HepG2 (cell line): ENCODE data around the gene RTP1. TPM values are rescaled to one million over a fixed set of nuclear protein-coding genes. Genes with fewer than 3 reads are reported as not detected.

Experiments
- ATAC-seq: fragments of 200-7000 bp; cut with Tn5 transposase; 3 replicates; pipeline ENCODE4 v1.9.1; 2020; ENCODE audit warnings: mild to moderate bottlenecking, moderate library complexity
- BruUV-seq: library from RNA; stranded (reverse); fragments of 400-500 nt; replicated peaks from 2 replicates; lab custom pipeline; 2021; lab: Mats Ljungman, UMichigan
- CTCF ChIA-PET: fragments of 300-600 bp; formaldehyde crosslinking; extraction: SDS; loops from one replicate; lab custom pipeline; 2021; ENCODE audit warnings: low total read pairs, inconsistent platforms, low intra/inter-chr PET ratio; lab: Yijun Ruan, JAX
- POLR2A ChIA-PET: fragments of 350-600 bp; sonication (Branson Sonifier 250); formaldehyde crosslinking; loops from one replicate; lab custom pipeline; 2020; ENCODE audit warnings: antibody characterized with exemption, inconsistent platforms; lab: Yijun Ruan, JAX
- DNase-seq: peaks from one replicate; pipeline ENCODE4 v3.0.0-alpha.2; 2015; ENCODE audit warnings: low spot score
- FAIRE-seq: peaks from 3 replicates; lab custom pipeline; 2011; peaks lifted over from hg19 to GRCh38; lab: Jason Lieb, UNC
- H2AFZ ChIP-seq: one replicate; pipeline ENCODE4 v1.6.1; 2011; ENCODE audit warnings: low read length, inconsistent platforms
- H3K27ac ChIP-seq: fragments of 300-600 bp; 3 replicates; pipeline ENCODE4 v1.8.0; 2011; ENCODE audit warnings: mixed run types, mild to moderate bottlenecking, mixed read lengths, low read length, inconsistent platforms; ENCODE audit not compliant: insufficient read depth; ENCODE audit errors: extremely low read length
- H3K27me3 ChIP-seq, 2 experiments: fragments of 200-600 bp in 1 of 2; 2 replicates in 1 of 2; 3 replicates in 1 of 2; pipeline versions ENCODE4 v1.6.0 to v1.8.0; 2011; ENCODE audit warnings: low read length in 2 of 2, mild to moderate bottlenecking in 2 of 2, moderate library complexity in 2 of 2, inconsistent platforms in 1 of 2; ENCODE audit not compliant: insufficient read depth in 2 of 2, control insufficient read depth in 1 of 2
- H3K36me3 ChIP-seq, 2 experiments: fragments of 200-600 bp in 1 of 2; replicated peaks in 1 of 2; 2 replicates in 1 of 2; 3 replicates in 1 of 2; pipeline versions ENCODE4 v1.5.1 to v1.8.0; 2011; ENCODE audit warnings: low read length in 2 of 2, inconsistent platforms in 1 of 2; ENCODE audit not compliant: insufficient read depth in 2 of 2, control insufficient read depth in 1 of 2
- H3K4me1 ChIP-seq: 2 replicates; pipeline ENCODE4 v1.5.1; 2012; ENCODE audit warnings: low read length, inconsistent platforms; ENCODE audit not compliant: insufficient read depth
- H3K4me2 ChIP-seq: 2 replicates; pipeline ENCODE4 v1.6.0; 2011; ENCODE audit warnings: low read depth, low read length, inconsistent platforms
- H3K4me3 ChIP-seq, 3 experiments: fragments of 200-600 bp in 1 of 3; sonication (generic), shearing (Covaris generic) in 1 of 3; replicated peaks in 1 of 3; 2 replicates each; pipeline ENCODE4 v1.5.1; 2011 to 2016; ENCODE audit warnings: low read length in 3 of 3, inconsistent platforms in 2 of 3, low read depth in 2 of 3, mild to moderate bottlenecking in 2 of 3, control low read depth in 1 of 3, mixed read lengths in 1 of 3; ENCODE audit not compliant: insufficient read depth in 1 of 3
- H3K79me2 ChIP-seq: one replicate; pipeline ENCODE4 v1.6.1; 2011; ENCODE audit warnings: low read length, inconsistent platforms; ENCODE audit not compliant: insufficient read depth
- H3K9ac ChIP-seq: 2 replicates; pipeline ENCODE4 v1.6.0; 2011; ENCODE audit warnings: mild to moderate bottlenecking, low read depth, low read length, inconsistent platforms; ENCODE audit not compliant: insufficient read depth
- H3K9me3 ChIP-seq: 2 replicates; pipeline ENCODE4 v1.5.1; 2012; ENCODE audit warnings: mild to moderate bottlenecking, low read length
- H4K20me1 ChIP-seq: 2 replicates; pipeline ENCODE4 v1.6.0; 2011; ENCODE audit warnings: inconsistent platforms, mild to moderate bottlenecking, low read length, moderate library complexity; ENCODE audit not compliant: insufficient read depth
- BRCA1 ChIP-seq: sonication (generic); formaldehyde crosslinking; IDR thresholded peaks from 2 replicates; pipeline ENCODE4 v1.4.0; 2020; ENCODE audit warnings: missing genetic modification reagents
- CCDC6 ChIP-seq: sonication (generic); formaldehyde crosslinking; IDR thresholded peaks from 2 replicates; pipeline ENCODE4 v1.8.1; 2022; ENCODE audit warnings: mild to moderate bottlenecking, missing genetic modification reagents, moderate library complexity
- GPN1 ChIP-seq: sonication (generic); formaldehyde crosslinking; IDR thresholded peaks from 2 replicates; pipeline ENCODE4 v1.5.1; 2020; ENCODE audit warnings: missing genetic modification reagents, borderline replicate concordance
- HHEX ChIP-seq: IDR thresholded peaks from 2 replicates; pipeline ENCODE4 v1.6.1; 2016; ENCODE audit warnings: control low read depth
- MEIS1 ChIP-seq: sonication (generic); formaldehyde crosslinking; IDR thresholded peaks from 2 replicates; pipeline ENCODE4 v1.9.0; 2021; ENCODE audit warnings: mild to moderate bottlenecking, missing genetic modification reagents, moderate library complexity, borderline replicate concordance
- PHF20 ChIP-seq: sonication (generic); formaldehyde crosslinking; IDR thresholded peaks from 2 replicates; pipeline ENCODE4 v1.5.0; 2020; ENCODE audit warnings: mild to moderate bottlenecking, missing genetic modification reagents
- ZBTB7A ChIP-seq: sonication (generic); formaldehyde crosslinking; IDR thresholded peaks from 2 replicates; pipeline ENCODE4 v1.8.0; 2022; ENCODE audit warnings: mild to moderate bottlenecking, missing genetic modification reagents
- ZNF12 ChIP-seq: sonication (generic); formaldehyde crosslinking; IDR thresholded peaks from 2 replicates; pipeline ENCODE4 v1.5.0; 2020; ENCODE audit warnings: missing genetic modification reagents
- ZNF275 ChIP-seq: sonication (generic); formaldehyde crosslinking; IDR thresholded peaks from 2 replicates; pipeline ENCODE4 v1.8.0; 2022; ENCODE audit warnings: missing genetic modification reagents, mild to moderate bottlenecking, inconsistent platforms, borderline replicate concordance
- ZNF580 ChIP-seq: IDR thresholded peaks from 2 replicates; pipeline ENCODE4 v1.6.1; 2016; ENCODE audit warnings: low read depth, borderline replicate concordance
- WGBS: methylation state at CpG from one replicate; pipeline ENCODE4 v1.1.6; 2017; ENCODE audit warnings: low lambda C conversion rate; 5-methylcytosine and 5-hydroxymethylcytosine counted together
- in situ Hi-C: cut with HindIII; loops from 2 replicates; pipeline ENCODE4 v1.10.0; 2017; ENCODE audit warnings: low pct_unique_long_range_greater_than_20kb; ENCODE audit not compliant: extremely low pct_ligation_motif_present
- intact Hi-C: fragments of 100-400 bp; cut with micrococcal nuclease; formaldehyde crosslinking; loops from one replicate; pipeline ENCODE4 v1.10.0; 2022; ENCODE audit not compliant: unreplicated experiment
- polyA plus RNA-seq, 8 experiments: library from polyadenylated mRNA; depleted of rRNA in 3 of 8; stranded (reverse) in 7 of 8; unstranded in 1 of 8; fragments of >200 nt; fragmentation: Illumina TruSeq in 4 of 8; extraction: Trizol in 4 of 8; gene quantifications; 2 replicates each; pipeline versions ENCODE4 v1.2.1 to v1.2.3, GENCODE V29; 2011 to 2016; ENCODE audit warnings: low read depth in 4 of 8, missing spikeins in 1 of 8, mixed read lengths in 1 of 8; ENCODE audit not compliant: insufficient read depth in 1 of 8
- total RNA-seq, 5 experiments: library from RNA; depleted of rRNA; stranded (reverse); fragments of >200 nt; fragmentation: Illumina TruSeq; extraction: Trizol; gene quantifications; 2 replicates each; pipeline ENCODE4 v1.2.3, GENCODE V29; 2016; ENCODE audit warnings: low read depth in 1 of 5

RTP1 gene
- total and polyA plus RNA-seq, 2 of the 13 experiments (the other 11 are each of a cell fraction or from before 2014, with no cell fraction given), result not detected

- in situ Hi-C loops (no loop called here), intact Hi-C loops (no loop called here)
- FAIRE-seq (no peak), ATAC-seq (no peak), DNase-seq (no peak)
- peaks cover 9% of the 10 kb centered on the region for H3K4me1 ChIP-seq
- whole genome bisulfite sequencing, result 47% methylated on average over 3 of the region's 3 CpGs
- H2AFZ ChIP-seq, result no peak overlapping the region
- no peak overlapping the region for H3K4me3 ChIP-seq
- H3K4me2 ChIP-seq, result no peak overlapping the region
- no peak overlapping the region for H3K27ac ChIP-seq
- TF ChIP-seq HHEX (CRISPR knock-in tag) (no peak), ZNF275 (CRISPR knock-in tag) (no peak), CCDC6 (no peak), BRCA1 (CRISPR knock-in tag) (no peak), ZNF12 (no peak), GPN1 (no peak), MEIS1 (CRISPR knock-in tag) (no peak), PHF20 (CRISPR knock-in tag) (no peak), ZNF580 (CRISPR knock-in tag) (no peak), ZBTB7A (CRISPR knock-in tag) (no peak)
- peaks cover 1 to 3% of the 10 kb centered on the region in 2 experiments; a peak in 1 of 5 replicates for H3K27me3 ChIP-seq
- no peaks in the 10 kb centered on the region for H3K79me2 ChIP-seq
- POLR2A ChIA-PET, result no interaction called here
- CTCF ChIA-PET, result no interaction called here
- no peak overlapping the region for H3K9ac ChIP-seq
- H3K36me3 ChIP-seq, result no peaks in the 10 kb centered on the region
- H3K9me3 ChIP-seq, result no peaks in the 10 kb centered on the region
- no peaks in the 10 kb centered on the region for H4K20me1 ChIP-seq
- no TSS peak for BruUV-seq
Observed at GRCh38 chr3:187212196-187212545, 14.9 kb downstream of the RTP1 start.
